GM23338 (cell line): ENCODE results near the gene TTC33. TPM values are rescaled to one million over a fixed set of nuclear protein-coding genes. Genes with fewer than 3 reads are reported as not detected.

ENCODE experiments used
- ATAC-seq: fragments of 200-7000 bp; cut with Tn5 transposase; 3 replicates; pipeline ENCODE4 v1.9.1; 2020
- DNase-seq: peaks from one replicate; pipeline ENCODE4 v3.0.0-alpha.2; 2015; ENCODE audit warnings: low spot score
- H2AFZ ChIP-seq: fragments of 200-600 bp; sonication (generic); 2 replicates; pipeline ENCODE4 v1.8.0; 2016; ENCODE audit warnings: antibody characterized with exemption, mild to moderate bottlenecking, moderate library complexity
- H3F3A ChIP-seq: fragments of 200-600 bp; sonication (generic); replicated peaks from 2 replicates; pipeline ENCODE4 v1.8.0; 2017; ENCODE audit warnings: antibody characterized with exemption, mixed run types, low read depth
- H3K27ac ChIP-seq: fragments of 200-600 bp; sonication (generic); 2 replicates; pipeline ENCODE4 v1.6.1; 2016; ENCODE audit warnings: low read depth
- H3K27me3 ChIP-seq: fragments of 200-600 bp; sonication (generic); 2 replicates; pipeline ENCODE4 v1.8.0; 2016; ENCODE audit warnings: mild to moderate bottlenecking, mixed run types, moderate library complexity; ENCODE audit not compliant: insufficient read depth
- H3K36me3 ChIP-seq: fragments of 200-600 bp; sonication (generic); 2 replicates; pipeline ENCODE4 v1.8.0; 2016; ENCODE audit warnings: mild to moderate bottlenecking; ENCODE audit not compliant: insufficient read depth
- H3K4me1 ChIP-seq: fragments of 200-600 bp; sonication (generic); 2 replicates; pipeline ENCODE4 v1.8.0; 2016; ENCODE audit warnings: mild to moderate bottlenecking, moderate library complexity; ENCODE audit not compliant: insufficient read depth
- H3K4me2 ChIP-seq: fragments of 200-600 bp; sonication (generic); 2 replicates; pipeline ENCODE4 v1.7.1; 2017; ENCODE audit warnings: mixed run types
- H3K4me3 ChIP-seq: fragments of 200-600 bp; sonication (generic); 2 replicates; pipeline ENCODE4 v1.6.1; 2016; ENCODE audit warnings: mixed run types
- H3K79me2 ChIP-seq: fragments of 200-600 bp; sonication (generic); replicated peaks from 2 replicates; pipeline ENCODE4 v1.8.0; 2017; ENCODE audit warnings: mild to moderate bottlenecking; ENCODE audit not compliant: insufficient read depth
- H3K9me2 ChIP-seq: fragments of 200-600 bp; sonication (generic); 2 replicates; pipeline ENCODE4 v1.8.0; 2017; ENCODE audit not compliant: insufficient read depth
- H4K20me1 ChIP-seq: fragments of 200-600 bp; sonication (generic); replicated peaks from 2 replicates; pipeline ENCODE4 v1.8.0; 2017; ENCODE audit warnings: mild to moderate bottlenecking; ENCODE audit not compliant: insufficient read depth
- H3K27ac Mint-ChIP-seq: 2 replicates; pipeline ENCODE4 v1.8.0; 2020; ENCODE audit warnings: inconsistent platforms, mild to moderate bottlenecking, moderate library complexity, mixed read lengths
- H3K27me3 Mint-ChIP-seq: 3 replicates; pipeline ENCODE4 v1.8.0; 2022; ENCODE audit warnings: low read depth, mild to moderate bottlenecking, moderate library complexity, mixed read lengths, inconsistent platforms; ENCODE audit not compliant: insufficient read depth, poor library complexity
- H3K36me3 Mint-ChIP-seq: 3 replicates; pipeline ENCODE4 v1.8.0; 2021; ENCODE audit warnings: low read depth, mild to moderate bottlenecking, inconsistent platforms, moderate library complexity, mixed read lengths
- H3K4me1 Mint-ChIP-seq: 3 replicates; pipeline ENCODE4 v1.8.0; 2020; ENCODE audit warnings: mild to moderate bottlenecking, inconsistent platforms, mixed read lengths
- H3K4me3 Mint-ChIP-seq: 3 replicates; pipeline ENCODE4 v1.8.0; 2021; ENCODE audit warnings: moderate library complexity, mild to moderate bottlenecking, inconsistent platforms, mixed read lengths
- H3K9me3 Mint-ChIP-seq: 3 replicates; pipeline ENCODE4 v1.8.0; 2020; ENCODE audit warnings: moderate library complexity, mild to moderate bottlenecking, inconsistent platforms, mixed read lengths
- CREB1 ChIP-seq: fragments of 250-450 bp; sonication (Bioruptor Pico); IDR thresholded peaks from 2 replicates; pipeline ENCODE4 v1.5.0; 2020; ENCODE audit warnings: low read depth, mild to moderate bottlenecking, moderate library complexity
- EZH2 ChIP-seq: fragments of 200-600 bp; sonication (generic); IDR thresholded peaks from one replicate; pipeline ENCODE4 v1.8.0; 2017; ENCODE audit warnings: antibody characterized with exemption, mild to moderate bottlenecking, low read depth; ENCODE audit not compliant: unreplicated experiment
- EZH2phosphoT487 ChIP-seq: fragments of 200-600 bp; sonication (generic); IDR thresholded peaks from one replicate; pipeline ENCODE4 v1.8.1; 2018; ENCODE audit warnings: antibody characterized with exemption; ENCODE audit not compliant: unreplicated experiment
- JUNB ChIP-seq: IDR thresholded peaks from one replicate; pipeline ENCODE4 v1.6.1; 2016; ENCODE audit warnings: antibody characterized with exemption; ENCODE audit not compliant: unreplicated experiment
- NANOG ChIP-seq: IDR thresholded peaks from 2 replicates; pipeline ENCODE4 v1.6.1; 2016; ENCODE audit warnings: antibody characterized with exemption, borderline replicate concordance
- POLR2AphosphoS5 ChIP-seq: IDR thresholded peaks from 2 replicates; pipeline ENCODE4 v1.6.1; 2016; ENCODE audit warnings: antibody characterized with exemption, low read depth
- STAT1 ChIP-seq: IDR thresholded peaks from one replicate; pipeline ENCODE4 v1.6.1; 2016; ENCODE audit warnings: antibody characterized with exemption; ENCODE audit not compliant: unreplicated experiment
- ZNF114 ChIP-seq: fragments of 250-450 bp; sonication (Bioruptor Pico); IDR thresholded peaks from 2 replicates; pipeline ENCODE4 v1.5.0; 2020; ENCODE audit warnings: mild to moderate bottlenecking, moderate library complexity
- ZNF331 ChIP-seq: fragments of 250-450 bp; sonication (Bioruptor Pico); IDR thresholded peaks from 2 replicates; pipeline ENCODE4 v1.5.0; 2020; ENCODE audit warnings: low read depth, mild to moderate bottlenecking, moderate library complexity
- polyA plus RNA-seq: library from polyadenylated mRNA; unstranded; fragments of >200 nt; fragmentation: Nextera tagmentation; extraction: Ambion mirVana; gene quantifications from 2 replicates; pipeline ENCODE4 v1.2.1, GENCODE V29; 2016
- total RNA-seq: library from RNA; depleted of rRNA; stranded (reverse); fragments of >200 nt; shearing (Covaris generic); gene quantifications from 2 replicates; pipeline ENCODE4 v1.2.3, GENCODE V29; 2014
- TF ChIP-seq, protein P1 (sequence below): fragments of 250-450 bp; sonication (Bioruptor Pico); IDR thresholded peaks from 2 replicates; pipeline ENCODE4 v1.5.0; 2020; ENCODE audit warnings: mild to moderate bottlenecking, moderate library complexity
- TF ChIP-seq, protein P2 (sequence below), 2 experiments: fragments of 200-600 bp in 1 of 2; sonication (generic) in 1 of 2; conservative IDR thresholded peaks; 2 replicates each; pipeline versions ENCODE4 v1.5.1 to v1.6.1; 2016 to 2017; ENCODE audit warnings: antibody characterized with exemption in 2 of 2, low read depth in 2 of 2, mild to moderate bottlenecking in 2 of 2, moderate library complexity in 1 of 2
- TF ChIP-seq, protein P3 (sequence below): IDR thresholded peaks from one replicate; pipeline ENCODE4 v1.6.1; 2018; ENCODE audit warnings: antibody characterized with exemption; ENCODE audit not compliant: unreplicated experiment
- TF ChIP-seq, protein P4 (sequence below): IDR thresholded peaks from 2 replicates; pipeline ENCODE4 v1.6.1; 2016; ENCODE audit warnings: antibody characterized with exemption

Gene TTC33
- total and polyA plus RNA-seq, 2 experiments from 2014 or later: 4.1 to 11.5 TPM

DNA sequence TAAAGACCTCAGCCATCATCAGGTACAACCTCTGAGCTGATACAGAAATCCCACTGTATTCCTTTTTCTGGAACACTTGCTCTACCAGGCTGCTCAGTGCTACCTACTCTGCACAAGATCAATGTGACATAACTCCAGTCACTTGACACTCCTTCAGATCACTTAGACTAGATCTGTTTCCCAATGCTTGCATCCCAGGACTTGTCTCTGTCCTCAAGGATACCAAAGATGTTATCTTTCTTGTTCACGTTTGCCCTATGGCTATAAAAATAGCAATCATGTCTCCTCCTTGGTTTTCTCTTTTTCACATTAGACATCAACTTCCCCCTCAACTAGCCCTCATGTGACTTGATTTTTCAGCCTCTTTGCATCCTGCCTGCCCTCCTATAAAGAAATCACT, 264.1 kb downstream of the TTC33 start:
- Histone ChIP-seq H3K27me3 (no peaks in the 10 kb centered on the region), H3K4me2 (no peak overlapping the region), H3K79me2 (no peaks in the 10 kb centered on the region), H3K27ac (no peak overlapping the region), H2AFZ (no peak overlapping the region), H3K36me3 (no peaks in the 10 kb centered on the region), H3K9me2 (peaks cover 6% of the 10 kb centered on the region; the same call in 1 of the 2 replicates), H4K20me1 (no peaks in the 10 kb centered on the region), H3K4me1 (peaks cover 8% of the 10 kb centered on the region; the same call in 1 of the 2 replicates), H3K4me3 (no peak overlapping the region), H3F3A (no peaks in the 10 kb centered on the region)
- ATAC-seq: no peak
- H3K9me3 Mint-ChIP-seq: no peaks in the 10 kb centered on the region; the same call in 2 of the 3 replicates
- no peak overlapping the region for H3K27ac Mint-ChIP-seq
- no peaks in the 10 kb centered on the region for H3K27me3 Mint-ChIP-seq
- no peaks in the 10 kb centered on the region for H3K36me3 Mint-ChIP-seq
- H3K4me1 Mint-ChIP-seq: peaks cover 7% of the 10 kb centered on the region
- no peak for DNase-seq
- H3K4me3 Mint-ChIP-seq: no peak overlapping the region
- TF ChIP-seq POLR2AphosphoS5 (no peak), NANOG (no peak), STAT1 (no peak), JUNB (no peak), CREB1 (CRISPR knock-in tag) (no peak), ZNF331 (no peak), EZH2 (no peak), ZNF114 (no peak), EZH2phosphoT487 (no peak)
- TF ChIP-seq, protein P1, sequence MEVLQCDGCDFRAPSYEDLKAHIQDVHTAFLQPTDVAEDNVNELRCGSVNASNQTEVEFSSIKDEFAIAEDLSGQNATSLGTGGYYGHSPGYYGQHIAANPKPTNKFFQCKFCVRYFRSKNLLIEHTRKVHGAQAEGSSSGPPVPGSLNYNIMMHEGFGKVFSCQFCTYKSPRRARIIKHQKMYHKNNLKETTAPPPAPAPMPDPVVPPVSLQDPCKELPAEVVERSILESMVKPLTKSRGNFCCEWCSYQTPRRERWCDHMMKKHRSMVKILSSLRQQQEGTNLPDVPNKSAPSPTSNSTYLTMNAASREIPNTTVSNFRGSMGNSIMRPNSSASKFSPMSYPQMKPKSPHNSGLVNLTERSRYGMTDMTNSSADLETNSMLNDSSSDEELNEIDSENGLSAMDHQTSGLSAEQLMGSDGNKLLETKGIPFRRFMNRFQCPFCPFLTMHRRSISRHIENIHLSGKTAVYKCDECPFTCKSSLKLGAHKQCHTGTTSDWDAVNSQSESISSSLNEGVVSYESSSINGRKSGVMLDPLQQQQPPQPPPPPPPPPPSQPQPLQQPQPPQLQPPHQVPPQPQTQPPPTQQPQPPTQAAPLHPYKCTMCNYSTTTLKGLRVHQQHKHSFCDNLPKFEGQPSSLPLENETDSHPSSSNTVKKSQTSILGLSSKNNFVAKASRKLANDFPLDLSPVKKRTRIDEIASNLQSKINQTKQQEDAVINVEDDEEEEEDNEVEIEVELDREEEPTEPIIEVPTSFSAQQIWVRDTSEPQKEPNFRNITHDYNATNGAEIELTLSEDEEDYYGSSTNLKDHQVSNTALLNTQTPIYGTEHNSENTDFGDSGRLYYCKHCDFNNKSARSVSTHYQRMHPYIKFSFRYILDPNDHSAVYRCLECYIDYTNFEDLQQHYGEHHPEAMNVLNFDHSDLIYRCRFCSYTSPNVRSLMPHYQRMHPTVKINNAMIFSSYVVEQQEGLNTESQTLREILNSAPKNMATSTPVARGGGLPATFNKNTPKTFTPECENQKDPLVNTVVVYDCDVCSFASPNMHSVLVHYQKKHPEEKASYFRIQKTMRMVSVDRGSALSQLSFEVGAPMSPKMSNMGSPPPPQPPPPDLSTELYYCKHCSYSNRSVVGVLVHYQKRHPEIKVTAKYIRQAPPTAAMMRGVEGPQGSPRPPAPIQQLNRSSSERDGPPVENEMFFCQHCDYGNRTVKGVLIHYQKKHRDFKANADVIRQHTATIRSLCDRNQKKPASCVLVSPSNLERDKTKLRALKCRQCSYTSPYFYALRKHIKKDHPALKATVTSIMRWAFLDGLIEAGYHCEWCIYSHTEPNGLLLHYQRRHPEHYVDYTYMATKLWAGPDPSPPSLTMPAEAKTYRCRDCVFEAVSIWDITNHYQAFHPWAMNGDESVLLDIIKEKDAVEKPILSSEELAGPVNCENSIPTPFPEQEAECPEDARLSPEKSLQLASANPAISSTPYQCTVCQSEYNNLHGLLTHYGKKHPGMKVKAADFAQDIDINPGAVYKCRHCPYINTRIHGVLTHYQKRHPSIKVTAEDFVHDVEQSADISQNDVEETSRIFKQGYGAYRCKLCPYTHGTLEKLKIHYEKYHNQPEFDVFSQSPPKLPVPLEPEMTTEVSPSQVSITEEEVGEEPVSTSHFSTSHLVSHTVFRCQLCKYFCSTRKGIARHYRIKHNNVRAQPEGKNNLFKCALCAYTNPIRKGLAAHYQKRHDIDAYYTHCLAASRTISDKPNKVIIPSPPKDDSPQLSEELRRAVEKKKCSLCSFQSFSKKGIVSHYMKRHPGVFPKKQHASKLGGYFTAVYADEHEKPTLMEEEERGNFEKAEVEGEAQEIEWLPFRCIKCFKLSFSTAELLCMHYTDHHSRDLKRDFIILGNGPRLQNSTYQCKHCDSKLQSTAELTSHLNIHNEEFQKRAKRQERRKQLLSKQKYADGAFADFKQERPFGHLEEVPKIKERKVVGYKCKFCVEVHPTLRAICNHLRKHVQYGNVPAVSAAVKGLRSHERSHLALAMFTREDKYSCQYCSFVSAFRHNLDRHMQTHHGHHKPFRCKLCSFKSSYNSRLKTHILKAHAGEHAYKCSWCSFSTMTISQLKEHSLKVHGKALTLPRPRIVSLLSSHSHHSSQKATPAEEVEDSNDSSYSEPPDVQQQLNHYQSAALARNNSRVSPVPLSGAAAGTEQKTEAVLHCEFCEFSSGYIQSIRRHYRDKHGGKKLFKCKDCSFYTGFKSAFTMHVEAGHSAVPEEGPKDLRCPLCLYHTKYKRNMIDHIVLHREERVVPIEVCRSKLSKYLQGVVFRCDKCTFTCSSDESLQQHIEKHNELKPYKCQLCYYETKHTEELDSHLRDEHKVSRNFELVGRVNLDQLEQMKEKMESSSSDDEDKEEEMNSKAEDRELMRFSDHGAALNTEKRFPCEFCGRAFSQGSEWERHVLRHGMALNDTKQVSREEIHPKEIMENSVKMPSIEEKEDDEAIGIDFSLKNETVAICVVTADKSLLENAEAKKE (CRISPR knock-in tag): no peak
- TF ChIP-seq, protein P2, sequence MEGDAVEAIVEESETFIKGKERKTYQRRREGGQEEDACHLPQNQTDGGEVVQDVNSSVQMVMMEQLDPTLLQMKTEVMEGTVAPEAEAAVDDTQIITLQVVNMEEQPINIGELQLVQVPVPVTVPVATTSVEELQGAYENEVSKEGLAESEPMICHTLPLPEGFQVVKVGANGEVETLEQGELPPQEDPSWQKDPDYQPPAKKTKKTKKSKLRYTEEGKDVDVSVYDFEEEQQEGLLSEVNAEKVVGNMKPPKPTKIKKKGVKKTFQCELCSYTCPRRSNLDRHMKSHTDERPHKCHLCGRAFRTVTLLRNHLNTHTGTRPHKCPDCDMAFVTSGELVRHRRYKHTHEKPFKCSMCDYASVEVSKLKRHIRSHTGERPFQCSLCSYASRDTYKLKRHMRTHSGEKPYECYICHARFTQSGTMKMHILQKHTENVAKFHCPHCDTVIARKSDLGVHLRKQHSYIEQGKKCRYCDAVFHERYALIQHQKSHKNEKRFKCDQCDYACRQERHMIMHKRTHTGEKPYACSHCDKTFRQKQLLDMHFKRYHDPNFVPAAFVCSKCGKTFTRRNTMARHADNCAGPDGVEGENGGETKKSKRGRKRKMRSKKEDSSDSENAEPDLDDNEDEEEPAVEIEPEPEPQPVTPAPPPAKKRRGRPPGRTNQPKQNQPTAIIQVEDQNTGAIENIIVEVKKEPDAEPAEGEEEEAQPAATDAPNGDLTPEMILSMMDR (conservative IDR thresholded peaks at IDR 0.05; ENCODE audit: low read depth in 2 of 2): no peak
- TF ChIP-seq, protein P3, sequence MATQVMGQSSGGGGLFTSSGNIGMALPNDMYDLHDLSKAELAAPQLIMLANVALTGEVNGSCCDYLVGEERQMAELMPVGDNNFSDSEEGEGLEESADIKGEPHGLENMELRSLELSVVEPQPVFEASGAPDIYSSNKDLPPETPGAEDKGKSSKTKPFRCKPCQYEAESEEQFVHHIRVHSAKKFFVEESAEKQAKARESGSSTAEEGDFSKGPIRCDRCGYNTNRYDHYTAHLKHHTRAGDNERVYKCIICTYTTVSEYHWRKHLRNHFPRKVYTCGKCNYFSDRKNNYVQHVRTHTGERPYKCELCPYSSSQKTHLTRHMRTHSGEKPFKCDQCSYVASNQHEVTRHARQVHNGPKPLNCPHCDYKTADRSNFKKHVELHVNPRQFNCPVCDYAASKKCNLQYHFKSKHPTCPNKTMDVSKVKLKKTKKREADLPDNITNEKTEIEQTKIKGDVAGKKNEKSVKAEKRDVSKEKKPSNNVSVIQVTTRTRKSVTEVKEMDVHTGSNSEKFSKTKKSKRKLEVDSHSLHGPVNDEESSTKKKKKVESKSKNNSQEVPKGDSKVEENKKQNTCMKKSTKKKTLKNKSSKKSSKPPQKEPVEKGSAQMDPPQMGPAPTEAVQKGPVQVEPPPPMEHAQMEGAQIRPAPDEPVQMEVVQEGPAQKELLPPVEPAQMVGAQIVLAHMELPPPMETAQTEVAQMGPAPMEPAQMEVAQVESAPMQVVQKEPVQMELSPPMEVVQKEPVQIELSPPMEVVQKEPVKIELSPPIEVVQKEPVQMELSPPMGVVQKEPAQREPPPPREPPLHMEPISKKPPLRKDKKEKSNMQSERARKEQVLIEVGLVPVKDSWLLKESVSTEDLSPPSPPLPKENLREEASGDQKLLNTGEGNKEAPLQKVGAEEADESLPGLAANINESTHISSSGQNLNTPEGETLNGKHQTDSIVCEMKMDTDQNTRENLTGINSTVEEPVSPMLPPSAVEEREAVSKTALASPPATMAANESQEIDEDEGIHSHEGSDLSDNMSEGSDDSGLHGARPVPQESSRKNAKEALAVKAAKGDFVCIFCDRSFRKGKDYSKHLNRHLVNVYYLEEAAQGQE: no peak
- TF ChIP-seq, protein P4, sequence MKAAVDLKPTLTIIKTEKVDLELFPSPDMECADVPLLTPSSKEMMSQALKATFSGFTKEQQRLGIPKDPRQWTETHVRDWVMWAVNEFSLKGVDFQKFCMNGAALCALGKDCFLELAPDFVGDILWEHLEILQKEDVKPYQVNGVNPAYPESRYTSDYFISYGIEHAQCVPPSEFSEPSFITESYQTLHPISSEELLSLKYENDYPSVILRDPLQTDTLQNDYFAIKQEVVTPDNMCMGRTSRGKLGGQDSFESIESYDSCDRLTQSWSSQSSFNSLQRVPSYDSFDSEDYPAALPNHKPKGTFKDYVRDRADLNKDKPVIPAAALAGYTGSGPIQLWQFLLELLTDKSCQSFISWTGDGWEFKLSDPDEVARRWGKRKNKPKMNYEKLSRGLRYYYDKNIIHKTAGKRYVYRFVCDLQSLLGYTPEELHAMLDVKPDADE: no peak
